Measurements from ENCODE around the gene LRMDA. TPM values are rescaled to one million over a fixed set of nuclear protein-coding genes. Genes with fewer than 3 reads are reported as not detected.

LRMDA gene
- total and polyA plus RNA-seq, 3 experiments from 2014 or later, result not detected

DNA sequence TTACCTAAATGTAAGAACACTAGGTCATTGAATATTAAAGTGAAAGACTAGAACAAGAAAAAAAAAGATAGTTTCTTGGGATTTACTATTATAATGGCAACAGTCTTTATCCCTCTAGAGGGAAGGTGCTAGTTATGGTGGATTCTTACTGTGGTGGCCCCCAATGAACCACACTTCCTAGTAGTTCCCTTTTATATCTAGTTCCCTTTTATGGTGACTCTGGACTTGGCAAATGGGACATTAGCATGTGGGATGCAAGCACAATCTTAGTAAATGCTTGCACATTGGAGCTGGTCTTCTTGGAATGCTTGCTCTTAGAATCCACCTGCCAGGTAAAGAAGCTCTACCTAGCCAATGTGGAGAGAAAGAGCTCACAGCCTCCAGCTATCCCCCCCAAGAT, 430.2 kb downstream of the LRMDA start:
- Histone ChIP-seq H3K36me3 (ENCODE audit: insufficient read depth, low read length) (no peaks in the 10 kb centered on the region), H3K4me1 (ENCODE audit: insufficient read depth, low read length) (no peaks in the 10 kb centered on the region), H3K27ac (ENCODE audit: low read depth, low read length) (no peak overlapping the region), H3K9me3 (ENCODE audit: low read length) (no peaks in the 10 kb centered on the region), H3K27me3 (ENCODE audit: insufficient read depth, low read length, poor library complexity, severe bottlenecking) (no peaks in the 10 kb centered on the region), H3K4me3 (ENCODE audit: low read length) (no peak overlapping the region)
- no peak for DNase-seq
- Mint-ChIP-seq H3K27ac (no peak overlapping the region), H3K9me3 (no peaks in the 10 kb centered on the region), H3K36me3 (no peaks in the 10 kb centered on the region), H3K4me1 (no peaks in the 10 kb centered on the region), H3K4me3 (no peak overlapping the region), H3K27me3 (no peaks in the 10 kb centered on the region)
- ChIA-PET POLR2A (no interaction called here), CTCF (no interaction called here)

GRCh38 chr10:75862935-75863334, 431.5 kb downstream of the LRMDA start:
- H3K4me1 Mint-ChIP-seq, result no peaks in the 10 kb centered on the region
- Histone ChIP-seq H3K27me3 (ENCODE audit: insufficient read depth, low read length, poor library complexity, severe bottlenecking) (no peaks in the 10 kb centered on the region), H3K4me1 (ENCODE audit: insufficient read depth, low read length) (no peaks in the 10 kb centered on the region), H3K4me3 (ENCODE audit: low read length) (no peak overlapping the region), H3K27ac (ENCODE audit: low read depth, low read length) (no peak overlapping the region), H3K36me3 (ENCODE audit: insufficient read depth, low read length) (no peaks in the 10 kb centered on the region), H3K9me3 (ENCODE audit: low read length) (no peaks in the 10 kb centered on the region)
- peaks cover 0 to 1% (median 0%) of the 10 kb centered on the region in 5 donors for H3K9me3 Mint-ChIP-seq
- ChIA-PET CTCF (no interaction called here), POLR2A (no interaction called here)
- no peaks in the 10 kb centered on the region for H3K36me3 Mint-ChIP-seq
- H3K27ac Mint-ChIP-seq, result no peak overlapping the region
- no peak for DNase-seq
- no peaks in the 10 kb centered on the region for H3K27me3 Mint-ChIP-seq
- H3K4me3 Mint-ChIP-seq, result no peak overlapping the region

- no peak overlapping the region for H3K4me3 ChIP-seq (ENCODE audit: low read length)
- no peaks in the 10 kb centered on the region for H3K9me3 ChIP-seq (ENCODE audit: low read length)
- no peaks in the 10 kb centered on the region for H3K4me1 ChIP-seq (ENCODE audit: insufficient read depth, low read length)
- Mint-ChIP-seq H3K4me1 (no peaks in the 10 kb centered on the region), H3K36me3 (no peaks in the 10 kb centered on the region), H3K9me3 (peaks cover 0 to 2% (median 0%) of the 10 kb centered on the region in 5 donors), H3K27me3 (no peaks in the 10 kb centered on the region), H3K4me3 (no peak overlapping the region), H3K27ac (no peak overlapping the region)
- no peaks in the 10 kb centered on the region for H3K27me3 ChIP-seq (ENCODE audit: insufficient read depth, low read length, poor library complexity, severe bottlenecking)
- H3K27ac ChIP-seq (ENCODE audit: low read depth, low read length), result no peak overlapping the region
- CTCF ChIA-PET, result no interaction called here
- H3K36me3 ChIP-seq (ENCODE audit: insufficient read depth, low read length), result no peaks in the 10 kb centered on the region
- no peak for DNase-seq
- POLR2A ChIA-PET, result no interaction called here
Measured at GRCh38 chr10:75864717-75865116, 433.3 kb downstream of the LRMDA start.

- Mint-ChIP-seq H3K36me3 (no peaks in the 10 kb centered on the region), H3K27ac (no peak overlapping the region), H3K4me1 (no peaks in the 10 kb centered on the region), H3K4me3 (no peak overlapping the region), H3K9me3 (peaks cover 0 to 2% (median 0%) of the 10 kb centered on the region in 5 donors), H3K27me3 (peaks cover 0 to 2% of the 10 kb centered on the region in 2 donors)
- no peak overlapping the region for H3K4me3 ChIP-seq (ENCODE audit: low read length)
- no peaks in the 10 kb centered on the region for H3K27me3 ChIP-seq (ENCODE audit: insufficient read depth, low read length, poor library complexity, severe bottlenecking)
- H3K36me3 ChIP-seq (ENCODE audit: insufficient read depth, low read length), result no peaks in the 10 kb centered on the region
- ChIA-PET CTCF (no interaction called here), POLR2A (no interaction called here)
- H3K27ac ChIP-seq (ENCODE audit: low read depth, low read length), result no peak overlapping the region
- DNase-seq, result no peak
- no peaks in the 10 kb centered on the region for H3K9me3 ChIP-seq (ENCODE audit: low read length)
- H3K4me1 ChIP-seq (ENCODE audit: insufficient read depth, low read length), result no peaks in the 10 kb centered on the region
Measured at GRCh38 chr10:75865413-75866299, 434.2 kb downstream of the LRMDA start.

DNA sequence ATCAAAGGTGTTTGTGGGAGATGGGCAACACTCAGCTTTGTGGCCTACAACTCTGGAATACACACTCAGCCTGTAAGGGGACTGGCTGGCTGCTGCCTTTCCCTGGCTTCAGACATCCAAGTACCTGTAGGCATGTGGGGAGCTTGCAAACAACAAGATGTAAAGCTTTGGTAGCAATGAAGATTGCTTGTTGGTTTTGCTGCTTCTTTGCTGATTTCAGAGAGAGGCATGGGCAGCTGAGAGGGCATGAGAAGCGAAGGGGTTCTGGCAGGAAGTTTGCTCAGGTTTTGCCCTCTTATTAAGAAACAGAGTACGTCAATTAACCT, 434.8 kb downstream of the LRMDA start:
- H3K4me3 ChIP-seq (ENCODE audit: low read length), result no peak overlapping the region
- no peak overlapping the region for H3K27ac ChIP-seq (ENCODE audit: low read depth, low read length)
- DNase-seq, result no peak
- no peaks in the 10 kb centered on the region for H3K9me3 ChIP-seq (ENCODE audit: low read length)
- Mint-ChIP-seq H3K4me3 (no peak overlapping the region), H3K4me1 (no peaks in the 10 kb centered on the region), H3K9me3 (peaks cover 0 to 5% (median 0%) of the 10 kb centered on the region in 5 donors), H3K27ac (no peak overlapping the region), H3K36me3 (no peaks in the 10 kb centered on the region), H3K27me3 (peaks cover 0 to 3% of the 10 kb centered on the region in 2 donors)
- no peaks in the 10 kb centered on the region for H3K36me3 ChIP-seq (ENCODE audit: insufficient read depth, low read length)
- H3K4me1 ChIP-seq (ENCODE audit: insufficient read depth, low read length), result no peaks in the 10 kb centered on the region
- ChIA-PET CTCF (no interaction called here), POLR2A (no interaction called here)
- no peaks in the 10 kb centered on the region for H3K27me3 ChIP-seq (ENCODE audit: insufficient read depth, low read length, poor library complexity, severe bottlenecking)

DNA sequence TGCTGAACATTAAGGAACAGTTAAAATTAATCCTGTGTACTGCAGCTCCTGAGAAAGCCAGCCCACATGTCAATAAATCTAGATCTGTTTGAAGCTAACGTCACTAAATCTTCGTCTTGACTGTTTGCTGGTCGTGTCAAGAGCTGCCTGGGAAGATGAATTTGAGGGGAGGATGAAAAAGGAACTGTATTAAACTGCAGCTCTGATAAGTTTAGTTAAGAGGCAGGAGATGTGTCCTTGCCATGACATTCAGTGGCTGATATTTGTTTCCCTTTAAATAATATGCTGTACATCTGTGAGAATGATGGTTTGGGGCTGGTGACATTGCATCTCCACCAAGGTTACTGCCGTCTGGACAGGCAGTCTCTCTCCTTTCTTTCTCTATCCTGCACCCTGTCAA, 435.3 kb downstream of the LRMDA start:
- Histone ChIP-seq H3K27ac (ENCODE audit: low read depth, low read length) (no peak overlapping the region), H3K27me3 (ENCODE audit: insufficient read depth, low read length, poor library complexity, severe bottlenecking) (no peaks in the 10 kb centered on the region), H3K4me3 (ENCODE audit: low read length) (no peak overlapping the region), H3K4me1 (ENCODE audit: insufficient read depth, low read length) (no peaks in the 10 kb centered on the region), H3K9me3 (ENCODE audit: low read length) (no peaks in the 10 kb centered on the region), H3K36me3 (ENCODE audit: insufficient read depth, low read length) (no peaks in the 10 kb centered on the region)
- no peak for DNase-seq
- no peak overlapping the region for H3K27ac Mint-ChIP-seq
- ChIA-PET CTCF (no interaction called here), POLR2A (no interaction called here)
- H3K4me1 Mint-ChIP-seq, result no peaks in the 10 kb centered on the region
- H3K27me3 Mint-ChIP-seq, result peaks cover 0 to 3% of the 10 kb centered on the region in 2 donors
- no peaks in the 10 kb centered on the region for H3K36me3 Mint-ChIP-seq
- peaks cover 0 to 5% (median 0%) of the 10 kb centered on the region in 5 donors for H3K9me3 Mint-ChIP-seq
- H3K4me3 Mint-ChIP-seq, result no peak overlapping the region

DNA sequence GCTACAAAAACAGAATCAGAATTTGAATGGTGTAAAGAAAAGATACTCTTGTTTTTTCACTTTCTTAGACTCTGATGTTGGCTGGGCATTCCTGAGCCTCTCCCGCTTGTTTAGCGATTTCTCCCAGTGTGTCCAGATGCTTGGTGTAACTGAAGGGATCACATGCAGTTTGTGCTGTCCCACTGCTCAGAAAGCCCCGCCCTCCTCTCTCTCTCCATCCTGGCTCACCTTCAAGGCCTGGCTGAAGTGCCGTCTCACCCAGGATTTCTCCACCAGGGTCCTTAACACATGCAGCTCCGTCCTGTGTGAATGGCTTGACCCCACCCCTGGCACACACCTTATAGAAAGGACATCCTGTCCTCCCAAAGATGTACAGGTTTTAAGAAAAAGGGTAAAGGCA, 437.1 kb downstream of the LRMDA start:
- Mint-ChIP-seq H3K36me3 (no peaks in the 10 kb centered on the region), H3K4me1 (no peaks in the 10 kb centered on the region), H3K4me3 (no peak overlapping the region), H3K27me3 (peaks cover 0 to 3% of the 10 kb centered on the region in 2 donors), H3K9me3 (peaks cover 0 to 5% (median 0%) of the 10 kb centered on the region in 5 donors), H3K27ac (no peak overlapping the region)
- Histone ChIP-seq H3K27me3 (ENCODE audit: insufficient read depth, low read length, poor library complexity, severe bottlenecking) (no peaks in the 10 kb centered on the region), H3K27ac (ENCODE audit: low read depth, low read length) (no peak overlapping the region), H3K36me3 (ENCODE audit: insufficient read depth, low read length) (no peaks in the 10 kb centered on the region), H3K4me1 (ENCODE audit: insufficient read depth, low read length) (no peaks in the 10 kb centered on the region), H3K9me3 (ENCODE audit: low read length) (no peaks in the 10 kb centered on the region), H3K4me3 (ENCODE audit: low read length) (no peak overlapping the region)
- DNase-seq, result no peak
- POLR2A ChIA-PET, result no interaction called here
- CTCF ChIA-PET, result interaction anchor here (1.5 kb wide), 1 partner anchor 10 kb away, joined by 3 read pairs; no protein-coding TSS in a partner anchor

DNA sequence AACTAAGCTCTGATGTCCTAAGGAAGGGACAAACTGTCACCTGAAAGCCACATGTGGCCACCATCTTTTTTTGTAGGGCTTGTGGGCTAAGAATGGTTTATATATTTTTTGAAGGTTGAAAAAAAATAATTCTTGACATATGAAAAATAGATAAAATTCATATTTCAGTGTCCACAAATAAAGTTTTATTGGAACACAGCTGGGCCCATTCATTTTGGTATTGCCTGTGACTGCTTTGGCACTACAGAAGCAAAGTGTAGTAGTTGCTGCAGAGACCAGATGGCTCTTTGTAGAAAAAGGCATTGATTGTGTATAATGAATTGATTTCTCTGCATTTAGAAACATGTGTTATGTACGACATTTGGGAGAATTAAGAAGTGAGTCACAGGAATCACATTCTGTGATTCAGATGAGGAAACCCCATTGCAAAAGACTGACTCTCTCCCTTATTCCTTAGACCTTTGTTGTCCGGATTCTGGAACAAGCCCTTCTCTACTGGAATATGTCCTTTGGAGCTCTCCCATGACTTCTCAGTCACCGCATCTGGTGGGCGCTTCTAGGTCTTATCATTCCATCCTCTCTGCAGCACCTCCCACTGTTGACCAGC, 438.7 kb downstream of the LRMDA start:
- peaks cover 0 to 3% of the 10 kb centered on the region in 2 donors for H3K27me3 Mint-ChIP-seq
- no peaks in the 10 kb centered on the region for H3K9me3 ChIP-seq (ENCODE audit: low read length)
- no peaks in the 10 kb centered on the region for H3K27me3 ChIP-seq (ENCODE audit: insufficient read depth, low read length, poor library complexity, severe bottlenecking)
- ChIA-PET POLR2A (no interaction called here), CTCF (interaction anchor here (1.4 kb wide), 1 partner anchor 10 kb away, joined by 4 read pairs; no protein-coding TSS in a partner anchor)
- no peaks in the 10 kb centered on the region for H3K36me3 Mint-ChIP-seq
- no peak for DNase-seq
- no peaks in the 10 kb centered on the region for H3K4me1 ChIP-seq (ENCODE audit: insufficient read depth, low read length)
- no peaks in the 10 kb centered on the region for H3K36me3 ChIP-seq (ENCODE audit: insufficient read depth, low read length)
- no peak overlapping the region for H3K4me3 ChIP-seq (ENCODE audit: low read length)
- H3K4me1 Mint-ChIP-seq, result no peaks in the 10 kb centered on the region
- H3K9me3 Mint-ChIP-seq, result peaks cover 0 to 5% (median 0%) of the 10 kb centered on the region in 5 donors
- no peak overlapping the region for H3K4me3 Mint-ChIP-seq
- H3K27ac ChIP-seq (ENCODE audit: low read depth, low read length), result no peak overlapping the region
- peak overlapping the region in 1 of 8 donors; percentile 47 for H3K27ac Mint-ChIP-seq

Measured in CD8-positive, alpha-beta memory T cell (primary cell).